Testis (tissue), 2 donors: ENCODE results near the gene KRTAP5-7.

Experiments used
- POLR2A ChIP-seq: fragments of 450-650 bp; IDR thresholded peaks from one replicate; pipeline ENCODE4 v1.6.1; 2017; ENCODE audit warnings: antibody characterized with exemption, mild to moderate bottlenecking, moderate library complexity
- TF ChIP-seq, protein P1 (sequence below), 3 experiments: fragments of 450-650 bp in 2 of 3; fragments of 200-600 bp in 1 of 3; sonication (generic) in 1 of 3; IDR thresholded peaks; one replicate each; pipeline ENCODE4 v1.5.1; 2016 to 2019; ENCODE audit warnings: antibody characterized with exemption in 3 of 3, mild to moderate bottlenecking in 2 of 3, moderate library complexity in 1 of 3

DNA sequence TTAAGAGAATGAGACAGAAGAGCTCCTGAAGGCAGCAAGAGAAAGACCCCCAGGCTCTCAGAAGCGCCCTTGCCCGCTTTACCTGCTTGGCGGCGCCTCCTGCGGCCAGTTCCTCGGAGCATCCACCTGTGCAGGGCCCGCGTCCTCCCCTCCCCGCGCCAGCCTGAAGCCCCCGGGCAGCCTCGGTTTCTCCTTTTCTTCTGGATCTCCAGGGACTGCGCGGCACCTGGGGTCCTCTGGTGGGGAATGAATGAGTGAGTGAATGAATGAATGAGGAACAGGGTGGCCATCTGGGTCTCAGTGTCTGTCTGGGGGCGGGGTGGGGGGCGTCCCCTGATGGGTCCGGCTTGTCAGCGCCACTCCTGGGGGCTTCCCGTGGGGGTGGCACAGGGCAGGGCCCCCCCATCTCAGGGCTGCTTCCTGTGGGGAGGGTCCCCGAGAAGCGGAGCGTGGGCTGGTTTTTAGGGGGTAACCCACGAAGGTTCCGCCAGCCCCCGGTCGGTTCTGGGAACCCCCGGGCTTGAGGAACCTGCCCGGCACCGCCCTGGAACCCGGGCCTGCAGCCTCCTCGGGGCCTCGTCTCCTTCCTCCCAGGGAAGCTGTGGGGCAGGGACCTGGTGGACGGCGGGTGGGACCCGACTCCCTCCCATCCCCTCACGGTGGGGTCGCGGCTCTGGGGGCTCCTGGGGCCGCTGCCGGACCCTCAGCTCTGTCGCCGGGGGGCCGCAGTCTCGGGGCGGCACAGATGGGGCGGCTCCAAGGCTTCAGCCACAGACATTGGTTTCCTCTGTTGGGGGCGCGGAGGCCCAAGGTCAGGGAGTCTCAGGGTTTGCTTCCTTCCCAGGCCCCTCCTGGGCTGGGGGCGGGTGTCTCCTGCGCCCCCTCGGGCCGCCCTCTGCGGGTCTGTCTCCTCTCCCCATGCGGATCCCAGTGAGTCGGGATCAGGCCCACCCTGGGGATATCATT, 8.3 kb upstream of the KRTAP5-7 start:
- TF ChIP-seq, protein P1, sequence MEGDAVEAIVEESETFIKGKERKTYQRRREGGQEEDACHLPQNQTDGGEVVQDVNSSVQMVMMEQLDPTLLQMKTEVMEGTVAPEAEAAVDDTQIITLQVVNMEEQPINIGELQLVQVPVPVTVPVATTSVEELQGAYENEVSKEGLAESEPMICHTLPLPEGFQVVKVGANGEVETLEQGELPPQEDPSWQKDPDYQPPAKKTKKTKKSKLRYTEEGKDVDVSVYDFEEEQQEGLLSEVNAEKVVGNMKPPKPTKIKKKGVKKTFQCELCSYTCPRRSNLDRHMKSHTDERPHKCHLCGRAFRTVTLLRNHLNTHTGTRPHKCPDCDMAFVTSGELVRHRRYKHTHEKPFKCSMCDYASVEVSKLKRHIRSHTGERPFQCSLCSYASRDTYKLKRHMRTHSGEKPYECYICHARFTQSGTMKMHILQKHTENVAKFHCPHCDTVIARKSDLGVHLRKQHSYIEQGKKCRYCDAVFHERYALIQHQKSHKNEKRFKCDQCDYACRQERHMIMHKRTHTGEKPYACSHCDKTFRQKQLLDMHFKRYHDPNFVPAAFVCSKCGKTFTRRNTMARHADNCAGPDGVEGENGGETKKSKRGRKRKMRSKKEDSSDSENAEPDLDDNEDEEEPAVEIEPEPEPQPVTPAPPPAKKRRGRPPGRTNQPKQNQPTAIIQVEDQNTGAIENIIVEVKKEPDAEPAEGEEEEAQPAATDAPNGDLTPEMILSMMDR (IDR thresholded peaks at IDR 0.05): no peak
- TF ChIP-seq POLR2A: no peak
